H1 (cell line): ENCODE measurements around the gene SMIM13.

Experiments used
- BRCA1 ChIP-seq: IDR thresholded peaks from 2 replicates; pipeline ENCODE4 v1.6.1; 2012; ENCODE audit warnings: low read depth, low read length, improper control_type of control experiment
- RFX5 ChIP-seq: IDR thresholded peaks from 2 replicates; pipeline ENCODE4 v1.6.1; 2011; ENCODE audit warnings: low read depth, low read length, improper control_type of control experiment, borderline replicate concordance

GRCh38 chr6:11101417-11101816 is 7.8 kb downstream of the SMIM13 start:
- no peak for TF ChIP-seq RFX5
- TF ChIP-seq BRCA1, result no peak
